HG02678 (cell line): Measurements from ENCODE around the gene NBPF14.
A peak's percentile ranks its signal among the peaks of the same experiment; 100 is the strongest.
"Not testable (repeated sequence)": the region's sequence is repeated elsewhere in the genome, so short reads cannot be mapped to it uniquely, and the experiment has no call there.

Source experiments
- ATAC-seq: cut with Tn5 transposase; IDR thresholded peaks from one replicate; pipeline ENCODE4 v1.9.1; 2021; ENCODE audit warnings: mild to moderate bottlenecking, moderate library complexity; ENCODE audit not compliant: unreplicated experiment

Gene NBPF14

GRCh38 chr1:148595911-148596310 lies at the start of gene NBPF14:
Gene NBPF14, minus strand, starts transcription at chr1:148596011. Its CDS starts 294 bp downstream, at chr1:148595717.
- ATAC-seq: not testable (repeated sequence)

GRCh38 chr1:148625451-148625850 lies 29.6 kb upstream of the NBPF14 start:
- ATAC-seq: not testable (repeated sequence)

- not testable (repeated sequence) for ATAC-seq
Observed at GRCh38 chr1:148618216-148618615, 22.4 kb upstream of the NBPF14 start.

- ATAC-seq: not testable (repeated sequence)
Observed at GRCh38 chr1:148605266-148605665, 9.5 kb upstream of the NBPF14 start.

- ATAC-seq: not testable (repeated sequence)
Observed at GRCh38 chr1:148595360-148595759, 451 bp downstream of the NBPF14 start.

GRCh38 chr1:148591098-148591497 lies 4.7 kb downstream of the NBPF14 start:
- ATAC-seq: not testable (repeated sequence)

GRCh38 chr1:148532158-148532557 lies 63.7 kb downstream of the NBPF14 start:
- ATAC-seq: not testable (repeated sequence)

GRCh38 chr1:148529101-148529567 lies 66.7 kb downstream of the NBPF14 start:
- ATAC-seq: not testable (repeated sequence)

GRCh38 chr1:148528591-148528990 lies 67.2 kb downstream of the NBPF14 start:
- ATAC-seq: not testable (repeated sequence)

- ATAC-seq: not testable (repeated sequence)
Observed at GRCh38 chr1:148526587-148526986, 69.2 kb downstream of the NBPF14 start.

GRCh38 chr1:148523205-148524144 lies 72.3 kb downstream of the NBPF14 start:
- peak; percentile 18 for ATAC-seq

- peak; percentile 74 for ATAC-seq
Observed at GRCh38 chr1:148522561-148523204, 73.1 kb downstream of the NBPF14 start.

- peak; percentile 44 for ATAC-seq
Observed at GRCh38 chr1:148522072-148522471, 73.7 kb downstream of the NBPF14 start.

GRCh38 chr1:148514310-148514709 lies 81.5 kb downstream of the NBPF14 start:
- ATAC-seq: not testable (repeated sequence)

- not testable (repeated sequence) for ATAC-seq
Observed at GRCh38 chr1:148512571-148513184, 83.1 kb downstream of the NBPF14 start.

- ATAC-seq: not testable (repeated sequence)
Observed at GRCh38 chr1:148493933-148494332, 101.9 kb downstream of the NBPF14 start.

GRCh38 chr1:148483029-148483428 lies 112.8 kb downstream of the NBPF14 start, which contains the start of gene PPIAL4G:
Gene PPIAL4G, minus strand, starts transcription at chr1:148483302. Its CDS starts 50 bp downstream, at chr1:148483252.
- ATAC-seq: not testable (repeated sequence)
